ENCODE data around the gene XPOT. TPM values are rescaled to one million over a fixed set of nuclear protein-coding genes. Genes with fewer than 3 reads are reported as not detected.

Gene XPOT
- total RNA-seq, 1 donor from 2014 or later = 72.8 TPM

GRCh38 chr12:64446295-64446694, 42.1 kb downstream of the XPOT start:
- no peak overlapping the region for H3K27ac Mint-ChIP-seq
- no peak overlapping the region for H3K4me3 Mint-ChIP-seq

DNA sequence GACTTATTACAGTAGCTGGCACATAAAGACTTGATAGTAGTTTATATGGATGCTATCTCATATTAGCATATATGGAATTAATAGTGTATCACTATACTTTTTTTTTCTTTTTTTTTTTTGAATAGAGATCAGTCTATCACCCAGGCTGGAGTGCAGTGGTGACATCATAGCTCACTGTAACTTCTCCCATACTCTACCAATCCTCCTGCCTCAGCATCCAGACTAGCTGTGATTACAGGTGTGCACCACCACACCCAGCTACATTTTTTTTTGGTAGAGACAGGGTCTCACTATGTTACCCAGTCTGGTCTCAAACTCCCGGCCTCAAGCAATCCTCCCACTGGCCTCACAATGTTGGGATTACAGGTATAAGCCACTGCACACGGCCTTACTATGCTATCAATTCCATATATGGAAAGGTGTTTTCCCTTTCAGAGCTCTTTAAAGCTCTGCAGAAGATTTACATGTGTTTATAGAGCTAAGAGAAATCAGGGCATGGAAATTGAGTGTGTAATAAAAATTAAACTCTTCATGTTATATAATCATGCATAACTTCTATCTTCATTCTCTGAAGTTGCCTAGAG, 46.0 kb downstream of the XPOT start:
- H3K4me1 Mint-ChIP-seq (ENCODE audit: unreplicated experiment) = peaks cover 27% of the 10 kb centered on the region
- H3K9me3 Mint-ChIP-seq = no peaks in the 10 kb centered on the region
- peak overlapping the region; percentile 91 for H3K27ac Mint-ChIP-seq
- no peak for DNase-seq (ENCODE audit: extremely low spot score, unreplicated experiment)
- H3K4me3 Mint-ChIP-seq = peak overlapping the region; percentile 97
- H3K36me3 Mint-ChIP-seq = peaks cover 14% of the 10 kb centered on the region
- TF ChIP-seq, protein P1, sequence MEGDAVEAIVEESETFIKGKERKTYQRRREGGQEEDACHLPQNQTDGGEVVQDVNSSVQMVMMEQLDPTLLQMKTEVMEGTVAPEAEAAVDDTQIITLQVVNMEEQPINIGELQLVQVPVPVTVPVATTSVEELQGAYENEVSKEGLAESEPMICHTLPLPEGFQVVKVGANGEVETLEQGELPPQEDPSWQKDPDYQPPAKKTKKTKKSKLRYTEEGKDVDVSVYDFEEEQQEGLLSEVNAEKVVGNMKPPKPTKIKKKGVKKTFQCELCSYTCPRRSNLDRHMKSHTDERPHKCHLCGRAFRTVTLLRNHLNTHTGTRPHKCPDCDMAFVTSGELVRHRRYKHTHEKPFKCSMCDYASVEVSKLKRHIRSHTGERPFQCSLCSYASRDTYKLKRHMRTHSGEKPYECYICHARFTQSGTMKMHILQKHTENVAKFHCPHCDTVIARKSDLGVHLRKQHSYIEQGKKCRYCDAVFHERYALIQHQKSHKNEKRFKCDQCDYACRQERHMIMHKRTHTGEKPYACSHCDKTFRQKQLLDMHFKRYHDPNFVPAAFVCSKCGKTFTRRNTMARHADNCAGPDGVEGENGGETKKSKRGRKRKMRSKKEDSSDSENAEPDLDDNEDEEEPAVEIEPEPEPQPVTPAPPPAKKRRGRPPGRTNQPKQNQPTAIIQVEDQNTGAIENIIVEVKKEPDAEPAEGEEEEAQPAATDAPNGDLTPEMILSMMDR (conservative IDR thresholded peaks at IDR 0.05) = no peak
- no peaks in the 10 kb centered on the region for H3K27me3 Mint-ChIP-seq

More at GRCh38 chr12:64446295-64446694, 42.1 kb downstream of the XPOT start:
- TF ChIP-seq, protein P1 (conservative IDR thresholded peaks at IDR 0.05) = no peak
- Mint-ChIP-seq H3K9me3 (no peaks in the 10 kb centered on the region), H3K36me3 (peaks cover 21% of the 10 kb centered on the region), H3K27me3 (no peaks in the 10 kb centered on the region), H3K4me1 (ENCODE audit: unreplicated experiment) (peaks cover 11% of the 10 kb centered on the region)
- no peak for DNase-seq (ENCODE audit: extremely low spot score, unreplicated experiment)

- Mint-ChIP-seq H3K27ac (peak overlapping the region; percentile 91), H3K36me3 (peaks cover 15% of the 10 kb centered on the region), H3K27me3 (no peaks in the 10 kb centered on the region), H3K9me3 (no peaks in the 10 kb centered on the region), H3K4me1 (ENCODE audit: unreplicated experiment) (peaks cover 27% of the 10 kb centered on the region), H3K4me3 (peak overlapping the region; percentile 97)
- no peak for DNase-seq (ENCODE audit: extremely low spot score, unreplicated experiment)
- TF ChIP-seq, protein P1 (conservative IDR thresholded peaks at IDR 0.05) = no peak
These were observed 46.7 kb downstream of the XPOT start for GRCh38 chr12:64450711-64451486.

DNA sequence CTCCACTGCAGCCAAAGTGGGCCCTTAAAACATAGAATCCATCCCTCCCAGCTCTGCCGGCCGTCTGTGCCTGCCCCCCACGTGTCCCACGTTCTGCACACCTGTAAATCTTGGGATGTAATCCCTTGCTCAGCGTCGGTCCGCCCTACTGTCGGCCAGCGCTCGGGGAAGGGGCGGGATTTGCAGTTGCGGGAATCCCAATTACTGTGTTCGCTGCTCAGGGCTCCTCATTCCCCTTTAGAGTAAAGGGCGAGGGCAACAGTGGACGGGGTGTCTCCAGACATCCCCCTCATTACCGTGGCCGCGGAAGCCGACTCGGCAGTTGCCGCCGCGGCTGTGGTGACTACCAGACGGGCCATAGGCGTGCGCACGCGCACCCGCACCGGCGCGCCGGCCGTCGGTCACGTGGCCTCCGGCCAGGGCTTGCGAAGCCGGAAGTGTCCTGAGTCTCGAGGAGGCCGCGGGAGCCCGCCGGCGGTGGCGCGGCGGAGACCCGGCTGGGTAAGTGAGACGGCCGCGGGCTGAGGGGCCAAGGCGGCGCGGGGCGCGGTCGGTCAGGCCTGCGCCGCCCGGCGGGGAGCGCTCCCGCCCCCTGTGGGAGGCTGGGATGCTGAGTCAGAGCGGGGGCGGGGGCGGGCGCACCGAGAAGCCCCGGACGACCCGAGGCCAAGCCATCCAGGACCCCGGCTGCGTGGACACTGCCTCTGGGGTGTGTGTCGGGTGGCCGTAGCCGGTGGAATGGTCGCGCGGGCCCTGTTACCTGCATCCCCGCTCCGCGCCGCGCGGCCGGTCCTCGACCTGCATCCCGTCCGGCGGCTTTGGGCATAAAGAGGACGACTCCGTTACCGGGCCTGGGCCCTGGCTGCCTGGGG, 47.7 kb downstream of the XPOT start, which contains the start of gene TBK1:
Gene TBK1 (plus strand): TSS at position 434 of the 872 bp plus-strand sequence. CDS start 3,751 bp downstream, outside the sequence.
- Mint-ChIP-seq H3K4me3 (peak within 1 kb of the TSS; percentile 97), H3K27me3 (no peaks in the 10 kb centered on the region), H3K4me1 (ENCODE audit: unreplicated experiment) (peaks cover 27% of the 10 kb centered on the region), H3K27ac (peak within 1 kb of the TSS; percentile 96), H3K36me3 (peaks cover 15% of the 10 kb centered on the region), H3K9me3 (no peaks in the 10 kb centered on the region)
- peak; percentile 95 for DNase-seq (ENCODE audit: extremely low spot score, unreplicated experiment)
- TF ChIP-seq, protein P1 (conservative IDR thresholded peaks at IDR 0.05) = peak; percentile 38

DNA sequence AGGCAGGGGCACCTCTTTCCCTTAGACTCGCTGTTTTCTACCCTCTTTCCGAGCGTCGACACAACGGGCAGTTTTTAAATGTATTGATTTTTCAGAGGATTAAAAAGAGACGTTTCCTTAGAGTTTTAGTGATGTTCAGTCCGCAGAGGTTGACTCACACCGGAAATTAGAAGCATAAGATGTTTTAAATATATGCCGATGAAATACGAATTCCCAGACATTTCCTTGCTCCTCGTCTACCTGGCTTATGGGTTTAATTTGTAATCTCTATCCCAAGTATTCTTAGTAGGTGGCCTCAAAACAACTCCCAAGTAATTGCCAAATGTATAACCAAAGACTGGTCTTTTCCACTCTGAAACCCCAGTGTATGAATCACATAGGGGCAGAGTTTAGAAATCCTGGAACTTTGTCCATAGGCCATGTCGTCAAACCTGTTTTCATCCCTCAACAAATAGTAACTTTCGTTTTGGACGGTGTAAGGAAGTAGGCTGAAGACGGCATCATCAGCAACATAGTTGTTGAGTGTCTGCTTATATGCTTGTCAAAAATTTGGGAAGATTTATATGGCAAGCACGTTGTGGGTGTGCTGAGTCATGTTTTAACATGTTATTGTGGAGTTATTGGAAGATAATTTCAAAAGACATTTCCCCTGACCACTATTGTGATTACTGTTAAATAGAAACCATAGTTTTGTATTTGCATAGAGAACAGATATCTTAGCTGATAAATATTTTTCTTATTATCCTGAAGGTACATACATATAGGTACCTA, 48.6 kb downstream of the XPOT start:
- peak overlapping the region; percentile 92 for H3K4me3 Mint-ChIP-seq
- H3K27me3 Mint-ChIP-seq = no peaks in the 10 kb centered on the region
- H3K4me1 Mint-ChIP-seq (ENCODE audit: unreplicated experiment) = peaks cover 27% of the 10 kb centered on the region
- H3K27ac Mint-ChIP-seq = peak overlapping the region; percentile 96
- TF ChIP-seq, protein P1 (conservative IDR thresholded peaks at IDR 0.05) = no peak
- DNase-seq (ENCODE audit: extremely low spot score, unreplicated experiment) = no peak
- no peaks in the 10 kb centered on the region for H3K9me3 Mint-ChIP-seq
- peaks cover 22% of the 10 kb centered on the region for H3K36me3 Mint-ChIP-seq
